Islet of Langerhans (tissue), 1 donor: ENCODE data around the gene KCTD20.
"Not testable (repeated sequence)": the region's sequence is repeated elsewhere in the genome, so short reads cannot be mapped to it uniquely, and the experiment has no call there.

ENCODE experiments used
- FAIRE-seq: peaks from one replicate; lab custom pipeline; 2011; peaks lifted over from hg19 to GRCh38; lab: Jason Lieb, UNC

The KCTD20 gene

DNA sequence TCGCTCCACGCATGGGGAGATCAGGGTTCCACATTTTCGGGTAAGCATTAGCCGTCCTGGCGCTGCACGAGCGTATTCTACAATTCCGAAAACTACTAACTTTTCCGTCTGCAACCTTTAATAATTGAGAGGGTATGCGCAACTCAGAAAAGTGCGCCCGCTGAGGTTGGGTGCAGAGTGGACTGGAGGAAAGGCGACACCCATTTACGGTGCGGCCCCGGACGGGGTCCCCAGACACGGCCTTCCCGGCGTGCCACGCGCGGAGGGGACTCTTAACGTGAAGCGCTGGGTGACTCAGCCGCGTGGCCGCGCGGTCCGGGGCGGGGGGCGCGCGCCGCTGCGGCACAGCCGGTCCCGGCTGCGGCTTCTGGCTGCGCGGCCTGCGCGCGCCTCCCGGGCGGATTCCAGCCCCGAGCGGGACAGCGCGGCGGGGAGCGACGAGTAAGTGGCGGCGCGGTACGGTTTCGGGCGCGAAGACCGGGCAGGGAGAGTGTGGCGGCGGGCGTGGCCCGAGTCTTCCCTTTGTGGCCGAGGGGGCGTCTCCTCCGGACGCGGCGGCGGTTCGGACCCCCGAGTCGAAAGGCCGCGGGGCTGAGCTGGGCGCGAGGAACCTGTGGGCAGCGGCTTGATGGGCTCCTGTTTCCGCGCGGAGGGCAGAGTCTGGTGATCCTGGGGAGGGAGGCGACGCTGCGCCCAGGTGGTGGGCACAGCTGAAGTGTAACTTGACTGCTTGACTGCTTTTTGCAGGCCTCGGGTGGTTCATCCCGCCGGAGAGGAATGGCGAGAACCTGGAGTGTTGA lies at the start of gene KCTD20, which contains the start of gene PXT1:
Gene KCTD20, plus strand, starts transcription at position 330 of the 800 bp plus-strand sequence. CDS start 27,098 bp downstream, outside the sequence.
Gene PXT1, minus strand, starts transcription at position 184 of the 800 bp plus-strand sequence. CDS start 16,772 bp downstream, outside the sequence.
- FAIRE-seq: no peak

DNA sequence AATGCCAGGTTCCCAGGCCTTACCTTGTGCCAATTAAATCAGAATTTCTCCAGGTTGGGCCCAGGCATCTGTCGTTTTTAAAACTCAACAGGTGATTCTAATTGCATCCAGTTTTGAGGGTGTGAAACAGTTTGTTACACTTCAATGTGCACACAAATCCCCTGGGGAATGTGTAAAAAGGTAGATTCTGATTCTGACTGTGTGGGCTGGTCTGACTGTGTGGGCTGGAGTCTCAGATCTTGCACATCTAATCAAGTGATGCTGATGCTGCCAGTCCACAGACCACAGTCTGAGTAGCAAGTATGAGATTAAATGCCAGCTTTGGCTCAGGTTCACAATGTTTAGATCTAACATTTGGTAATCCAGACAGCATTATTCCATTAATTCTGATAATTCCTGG lies 42.8 kb upstream of the KCTD20 start:
- FAIRE-seq: no peak

DNA sequence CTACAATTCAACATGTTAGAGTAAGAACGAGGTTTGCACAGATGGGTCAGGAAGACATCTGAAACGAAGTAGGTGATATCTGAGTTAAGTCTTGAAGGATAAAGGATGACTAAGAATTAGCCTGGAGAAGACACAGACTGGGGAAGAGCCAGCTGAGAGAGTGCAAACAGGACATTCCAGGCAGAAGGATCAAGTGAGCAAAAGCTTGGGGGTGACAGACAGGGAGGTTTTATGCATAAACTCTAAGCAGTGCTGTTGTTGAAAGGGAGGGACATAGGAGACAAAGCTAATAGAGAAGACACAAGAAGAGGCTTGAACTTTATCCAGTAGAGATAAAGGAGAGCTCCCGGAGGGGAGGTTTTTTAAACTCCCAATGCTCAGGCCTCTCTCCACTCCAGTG lies 40.3 kb upstream of the KCTD20 start:
- FAIRE-seq: no peak

DNA sequence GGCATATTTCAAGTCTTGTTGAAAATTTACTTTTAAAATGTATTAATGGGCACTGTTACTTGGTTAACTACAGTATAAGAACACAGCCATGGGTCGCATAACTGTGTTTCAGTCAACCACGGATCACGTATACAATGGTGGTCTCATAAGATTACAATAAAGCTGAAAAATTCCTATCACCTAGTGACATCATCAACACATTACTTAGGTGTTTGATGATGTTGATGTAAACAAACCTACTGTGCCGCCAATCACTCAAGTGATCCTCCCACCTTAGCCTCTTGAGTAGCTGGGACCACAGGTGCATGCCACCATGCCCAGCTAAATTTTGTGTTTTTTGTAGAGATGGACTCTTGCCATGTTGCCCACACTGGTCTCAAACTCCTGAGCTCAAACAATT lies 38.6 kb upstream of the KCTD20 start:
- FAIRE-seq: no peak

DNA sequence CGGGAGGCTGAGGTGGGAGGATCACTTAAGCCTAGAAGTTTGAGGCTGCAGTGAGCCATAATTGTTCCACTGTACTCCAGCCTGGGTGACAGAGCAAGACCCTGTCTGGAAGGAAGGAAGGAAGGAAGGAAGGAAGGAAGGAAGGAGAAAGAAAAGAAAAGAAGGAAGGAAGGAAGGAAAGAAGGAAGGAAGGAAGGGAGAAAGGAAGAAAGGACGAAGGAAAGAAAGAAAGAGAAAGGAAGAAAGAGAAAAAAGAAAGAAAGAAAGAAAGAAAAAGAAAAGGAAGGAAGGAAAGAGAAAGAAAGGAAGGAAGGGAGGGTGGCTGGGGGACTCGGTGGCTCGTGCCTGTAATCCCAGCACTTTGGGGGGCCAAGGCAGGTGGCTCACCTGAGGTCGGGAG lies 33.1 kb upstream of the KCTD20 start:
- FAIRE-seq: not testable (repeated sequence)

DNA sequence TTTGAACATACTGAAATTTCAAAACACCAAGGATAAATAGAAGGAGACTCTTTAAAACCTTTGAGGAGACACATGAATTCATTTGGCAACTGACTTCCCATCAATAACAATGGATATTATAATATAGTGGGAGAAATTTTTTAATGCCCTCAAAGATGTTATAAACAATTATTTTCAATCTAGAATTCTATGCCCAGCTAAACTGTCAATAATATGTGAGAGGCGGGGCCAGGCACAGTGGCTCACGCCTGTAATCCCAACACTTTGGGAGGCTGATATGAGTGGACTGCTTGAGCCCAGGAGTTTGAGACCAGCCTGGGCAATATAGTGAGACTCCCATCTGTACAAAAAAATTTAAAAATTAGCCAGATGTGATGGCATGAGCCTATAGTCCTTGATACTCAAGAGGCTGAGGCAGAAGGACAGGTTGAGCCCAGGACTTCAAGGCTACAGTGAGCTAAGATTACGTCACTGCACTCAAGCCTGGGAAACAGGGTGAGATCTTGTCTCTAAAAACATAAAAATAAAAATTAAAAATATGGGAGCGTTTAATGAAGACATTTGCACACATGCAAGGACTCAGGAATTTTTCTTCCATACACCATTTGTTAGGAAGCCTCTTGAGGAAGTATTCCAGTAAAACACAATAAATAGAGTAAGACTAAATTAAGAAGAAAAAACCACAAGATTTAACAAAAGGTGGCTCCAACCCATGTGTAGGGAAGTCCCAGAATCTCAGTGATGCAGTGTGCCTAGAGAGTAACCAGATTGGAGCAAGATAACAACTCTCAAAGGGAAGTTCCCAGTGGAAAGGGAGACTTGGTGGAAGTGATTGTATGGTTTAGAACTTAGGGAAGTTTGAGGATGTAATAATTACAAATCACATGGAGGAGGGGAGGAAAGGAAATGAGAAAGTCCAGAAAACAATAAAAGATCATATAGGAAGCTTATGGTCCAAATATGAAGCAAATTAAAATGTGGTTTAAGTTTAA lies 29.0 kb upstream of the KCTD20 start:
- no peak for FAIRE-seq

DNA sequence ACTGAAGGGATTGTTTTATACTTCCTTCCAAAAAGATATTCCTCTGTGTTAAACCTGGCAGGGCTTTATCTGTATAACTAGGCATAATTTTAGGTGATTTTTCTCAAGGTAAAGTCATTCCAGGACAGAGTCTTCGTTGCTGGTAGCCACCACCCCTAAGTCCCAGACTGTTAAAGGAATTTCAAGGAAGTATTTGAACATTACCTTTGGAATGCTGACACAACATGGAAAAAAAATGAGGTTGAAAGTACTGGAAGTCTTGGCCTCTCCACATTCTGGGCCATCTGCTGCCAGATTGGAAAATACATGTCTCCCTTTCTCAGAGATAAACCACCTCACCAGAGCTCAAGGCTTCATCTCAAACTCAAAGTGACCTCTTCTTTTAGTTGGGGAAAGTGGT lies 28.3 kb upstream of the KCTD20 start:
- no peak for FAIRE-seq

DNA sequence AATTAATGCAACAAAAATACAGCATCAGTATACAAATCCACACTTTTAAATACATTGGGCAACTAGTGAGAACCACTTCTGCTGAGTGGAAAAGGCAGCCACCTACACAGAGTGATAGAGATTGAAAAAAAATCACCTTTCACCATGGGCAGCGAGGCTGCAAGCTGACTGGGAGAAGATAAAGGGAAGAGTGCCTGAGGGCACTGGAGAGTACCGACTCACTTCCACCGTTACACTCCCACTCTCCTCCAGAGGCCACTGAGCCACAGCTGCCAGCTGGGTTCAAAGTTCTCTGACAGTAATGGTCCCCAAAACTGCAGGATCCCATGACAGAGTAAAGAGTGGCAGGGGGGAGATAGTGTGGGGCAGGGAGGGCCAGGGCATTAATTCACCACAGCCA lies 24.2 kb upstream of the KCTD20 start:
- no peak for FAIRE-seq

DNA sequence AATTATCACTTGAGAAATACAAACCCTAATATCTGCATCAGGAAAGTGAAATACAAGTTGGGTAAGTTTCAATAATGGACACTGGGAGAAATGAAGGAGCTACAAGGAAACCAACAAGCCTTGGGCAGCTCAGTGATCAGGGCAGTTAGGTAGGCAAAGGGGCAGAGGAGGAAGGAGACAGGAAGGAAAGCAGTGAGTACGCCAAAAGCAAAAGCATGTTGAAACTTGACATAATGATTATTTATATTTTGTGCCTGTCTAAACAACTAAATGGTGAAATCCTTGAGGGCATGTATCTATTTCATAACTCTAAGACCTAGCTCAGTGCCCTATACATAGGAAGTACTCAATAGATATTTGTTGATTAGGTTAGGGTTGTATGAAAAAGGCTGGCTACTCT lies 23.5 kb upstream of the KCTD20 start:
- no peak for FAIRE-seq

DNA sequence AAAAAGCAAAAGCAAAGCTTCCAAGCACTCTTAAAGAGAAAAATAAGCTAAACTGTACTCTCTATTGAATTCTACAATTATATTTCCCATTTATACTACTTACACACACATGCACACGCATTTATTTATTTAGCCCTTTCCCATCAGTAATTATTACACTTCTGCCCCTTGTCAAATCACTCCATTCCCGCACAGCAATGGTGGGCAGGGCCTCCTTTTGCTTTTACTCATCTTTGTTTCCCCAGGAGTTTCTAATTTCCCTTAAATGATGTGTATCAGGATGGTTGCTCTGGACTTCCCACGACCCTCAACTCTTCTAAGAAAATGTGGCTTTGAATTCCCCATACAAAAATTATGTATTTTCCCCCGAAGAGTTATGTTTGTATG lies 20.1 kb upstream of the KCTD20 start:
- FAIRE-seq: no peak

DNA sequence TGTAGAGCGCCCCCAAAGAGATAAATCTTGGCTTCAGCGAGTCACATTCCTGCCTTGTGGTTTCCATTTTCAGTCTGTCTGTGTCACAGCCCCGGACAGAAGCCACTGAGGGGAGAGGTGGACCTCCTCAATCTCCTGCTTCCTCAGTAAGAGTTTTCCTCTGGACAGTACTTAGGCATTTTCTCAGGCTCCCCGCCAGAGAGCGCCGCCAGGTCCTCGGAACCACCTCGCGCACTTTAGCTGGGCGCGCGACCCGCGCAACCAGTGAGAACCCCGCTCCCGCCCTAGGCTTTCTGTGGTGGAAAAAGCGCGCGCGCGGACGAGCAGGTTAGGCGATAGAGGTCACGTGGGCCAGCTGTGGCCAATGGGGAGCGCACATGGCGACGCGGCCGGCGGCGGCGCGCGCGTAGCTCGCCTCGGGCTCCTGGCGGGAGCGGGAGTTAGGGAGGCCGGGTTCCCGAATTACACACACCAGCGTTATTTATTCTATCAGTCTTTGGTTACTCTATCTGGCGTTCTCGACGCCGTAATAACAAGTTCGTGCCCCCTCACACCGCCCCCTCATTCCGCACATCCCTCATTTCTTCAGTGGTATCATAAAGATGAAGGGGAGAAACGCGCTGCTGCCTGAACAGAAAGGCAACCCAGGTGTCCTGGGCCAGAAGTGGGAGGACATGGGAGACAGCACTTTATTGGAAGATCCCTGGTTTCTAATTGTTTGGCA lies 19.5 kb upstream of the KCTD20 start:
- FAIRE-seq: no peak

DNA sequence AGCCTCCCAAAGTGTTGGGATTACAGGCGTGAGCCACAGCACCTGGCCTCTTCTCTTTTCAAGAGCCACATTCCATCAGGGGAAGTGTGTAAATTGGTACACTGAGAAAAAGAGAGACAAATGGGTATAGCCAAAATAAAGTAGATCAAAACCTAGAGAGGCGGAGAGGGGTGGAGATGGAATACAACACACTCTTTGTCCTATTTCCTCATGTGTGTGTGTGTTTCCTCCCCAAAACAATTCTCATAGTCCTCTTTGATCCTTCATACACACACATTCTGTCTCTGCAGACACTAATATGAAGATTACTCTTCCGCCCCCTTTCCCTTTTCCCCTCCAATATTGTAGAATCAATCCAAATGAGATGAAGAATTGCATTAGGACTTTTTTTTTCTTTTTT lies 16.2 kb upstream of the KCTD20 start:
- no peak for FAIRE-seq

DNA sequence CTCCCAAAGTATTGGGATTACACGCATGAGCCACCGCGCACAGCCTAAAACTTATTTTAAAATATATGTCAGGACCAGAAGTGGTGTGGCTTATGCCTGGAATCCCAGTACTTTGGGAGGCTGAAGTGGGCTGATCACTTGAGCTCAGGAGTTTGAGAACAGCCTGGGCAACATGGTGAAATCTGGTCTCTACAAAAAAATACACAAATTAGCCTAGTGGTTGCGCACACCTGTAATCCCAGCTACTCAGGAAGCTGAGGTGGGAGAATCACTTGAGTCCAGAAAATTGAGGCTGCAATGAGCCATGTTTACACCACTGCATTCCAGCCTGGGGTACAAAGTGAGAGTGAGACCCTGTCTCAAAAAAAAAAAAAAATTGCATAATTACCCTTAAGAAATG lies 13.9 kb upstream of the KCTD20 start:
- FAIRE-seq: no peak

DNA sequence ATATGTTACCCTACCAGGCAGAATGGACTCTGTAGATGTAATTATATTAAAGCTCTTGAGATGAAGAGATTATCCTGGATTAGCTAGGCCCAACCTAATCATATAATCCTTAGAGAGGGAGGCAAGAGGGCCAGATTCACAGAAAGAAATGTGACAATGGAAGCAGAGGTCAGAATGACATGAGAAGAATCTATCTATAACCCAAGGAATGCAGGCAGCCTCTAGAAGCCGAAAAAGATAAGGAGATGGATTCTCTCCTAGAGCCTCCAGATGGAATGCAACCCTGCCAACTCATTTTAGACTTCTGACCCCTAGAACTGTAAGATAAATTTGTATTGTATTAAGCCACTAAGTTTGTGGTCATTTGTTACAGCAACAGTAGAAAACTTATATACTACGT lies 12.4 kb upstream of the KCTD20 start:
- no peak for FAIRE-seq

DNA sequence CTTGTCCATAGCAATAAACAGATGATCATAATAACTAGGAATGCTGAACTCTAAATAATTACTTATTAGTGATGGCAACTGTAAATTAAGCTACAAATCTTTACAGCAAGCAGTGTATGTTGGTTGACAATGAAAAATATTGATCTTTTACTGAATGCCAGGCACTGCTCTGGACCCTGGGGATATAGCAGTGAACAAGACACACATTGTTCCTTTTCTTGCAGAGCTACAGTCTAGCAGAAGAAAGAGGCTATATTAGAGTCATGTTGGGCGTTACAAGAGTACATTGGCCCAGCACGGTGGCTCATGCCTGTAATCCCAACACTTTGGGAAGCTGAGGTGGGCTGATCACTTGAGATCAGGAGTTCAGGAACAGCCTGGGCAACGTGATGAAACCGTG lies 11.6 kb upstream of the KCTD20 start:
- no peak for FAIRE-seq

DNA sequence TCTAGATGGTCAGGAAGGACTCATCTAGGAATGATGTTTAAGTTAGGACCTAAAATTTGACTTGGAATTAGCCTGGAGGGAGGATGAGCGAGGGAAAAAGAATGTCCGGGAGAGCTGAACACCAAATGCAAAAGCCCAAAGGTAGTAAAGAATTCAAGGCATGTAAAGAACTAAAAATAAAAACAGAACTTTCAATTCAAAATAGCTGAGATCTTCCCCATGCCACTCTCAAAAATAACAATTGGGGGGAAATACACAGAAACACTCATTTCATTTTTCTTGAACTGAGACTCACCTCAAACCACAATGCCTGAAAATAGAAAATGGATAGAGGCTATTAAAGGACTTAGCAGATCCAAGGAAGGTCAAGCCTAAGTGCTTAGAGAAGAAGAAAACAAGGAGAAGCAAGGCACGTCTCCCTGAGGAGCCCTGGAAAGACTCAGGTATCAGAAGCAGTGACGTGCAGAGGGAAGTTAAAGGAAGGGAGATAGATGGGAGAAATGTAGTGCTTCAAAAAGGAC lies 10.6 kb upstream of the KCTD20 start:
- no peak for FAIRE-seq

DNA sequence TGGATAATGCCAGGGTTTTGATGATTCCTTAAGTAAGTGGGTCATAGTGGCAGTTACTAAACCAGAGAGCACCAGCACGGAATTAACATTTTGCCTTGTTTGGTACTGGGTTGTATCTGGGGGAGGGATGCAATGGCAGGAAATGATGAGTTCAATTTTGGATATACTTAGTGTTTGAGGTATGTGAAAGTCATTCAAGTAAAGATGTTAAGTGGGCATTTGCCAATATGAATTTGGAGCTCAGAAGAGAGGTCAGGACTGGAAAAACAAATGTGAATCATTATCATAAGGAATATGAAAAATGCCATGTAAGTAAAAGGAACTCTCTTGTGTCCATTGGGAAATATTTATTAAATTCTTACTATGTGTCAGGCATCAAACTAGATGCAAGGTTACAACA lies 6.3 kb upstream of the KCTD20 start:
- FAIRE-seq: no peak

DNA sequence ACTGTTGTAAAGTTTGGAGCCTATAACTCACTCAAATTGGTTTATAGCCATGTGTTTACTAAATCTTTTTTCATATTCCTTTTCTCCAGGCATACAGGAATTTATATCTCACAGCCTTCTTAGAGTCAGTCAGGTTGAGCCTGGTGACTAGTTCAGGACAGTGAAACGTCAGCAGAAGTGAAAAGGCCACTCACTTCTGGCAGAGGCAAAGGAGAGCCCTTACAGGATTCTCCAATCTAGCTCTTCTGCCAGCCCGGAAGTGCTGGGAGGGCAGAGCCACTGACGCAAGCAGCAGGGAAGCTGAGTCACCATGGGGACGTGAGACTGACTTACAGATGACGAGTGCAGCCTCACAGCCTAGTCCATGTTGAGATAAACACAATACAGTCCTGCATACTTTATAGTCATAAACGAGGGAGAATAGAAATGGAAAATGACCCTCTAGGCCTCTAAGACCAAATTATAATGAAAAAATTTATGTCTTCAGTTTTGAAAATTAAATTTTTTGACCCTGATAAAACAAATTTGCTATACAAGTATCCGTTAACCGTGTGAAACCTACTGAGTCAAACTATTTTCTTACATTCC lies 1.4 kb upstream of the KCTD20 start:
- peak; percentile 87 for FAIRE-seq

DNA sequence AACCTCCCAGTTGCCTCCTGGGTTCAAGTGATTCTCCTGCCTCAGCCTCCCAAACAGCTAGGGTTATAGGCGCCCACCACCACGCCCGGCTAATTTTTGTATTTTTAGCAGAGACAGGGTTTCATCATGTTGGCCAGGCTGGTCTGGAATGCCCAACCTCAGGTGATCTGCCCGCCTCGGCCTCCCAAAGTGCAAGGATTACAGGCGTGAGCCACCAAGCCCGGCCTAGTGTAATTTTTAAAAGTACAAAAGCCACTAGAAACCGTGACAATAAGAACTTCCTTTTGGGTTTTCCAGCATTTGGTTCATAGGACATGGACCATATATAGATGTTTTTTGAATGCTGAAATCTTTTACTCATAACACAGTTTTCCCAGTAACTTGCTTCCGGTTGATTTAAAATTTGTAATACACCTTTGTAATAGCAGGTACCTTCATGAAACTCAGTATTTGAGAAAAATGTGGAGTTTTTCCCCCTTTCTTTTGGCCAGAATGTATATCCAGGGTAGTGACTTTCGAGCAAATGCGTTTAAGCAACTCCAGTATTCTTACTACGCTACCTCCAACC lies 613 bp upstream of the KCTD20 start:
- no peak for FAIRE-seq

DNA sequence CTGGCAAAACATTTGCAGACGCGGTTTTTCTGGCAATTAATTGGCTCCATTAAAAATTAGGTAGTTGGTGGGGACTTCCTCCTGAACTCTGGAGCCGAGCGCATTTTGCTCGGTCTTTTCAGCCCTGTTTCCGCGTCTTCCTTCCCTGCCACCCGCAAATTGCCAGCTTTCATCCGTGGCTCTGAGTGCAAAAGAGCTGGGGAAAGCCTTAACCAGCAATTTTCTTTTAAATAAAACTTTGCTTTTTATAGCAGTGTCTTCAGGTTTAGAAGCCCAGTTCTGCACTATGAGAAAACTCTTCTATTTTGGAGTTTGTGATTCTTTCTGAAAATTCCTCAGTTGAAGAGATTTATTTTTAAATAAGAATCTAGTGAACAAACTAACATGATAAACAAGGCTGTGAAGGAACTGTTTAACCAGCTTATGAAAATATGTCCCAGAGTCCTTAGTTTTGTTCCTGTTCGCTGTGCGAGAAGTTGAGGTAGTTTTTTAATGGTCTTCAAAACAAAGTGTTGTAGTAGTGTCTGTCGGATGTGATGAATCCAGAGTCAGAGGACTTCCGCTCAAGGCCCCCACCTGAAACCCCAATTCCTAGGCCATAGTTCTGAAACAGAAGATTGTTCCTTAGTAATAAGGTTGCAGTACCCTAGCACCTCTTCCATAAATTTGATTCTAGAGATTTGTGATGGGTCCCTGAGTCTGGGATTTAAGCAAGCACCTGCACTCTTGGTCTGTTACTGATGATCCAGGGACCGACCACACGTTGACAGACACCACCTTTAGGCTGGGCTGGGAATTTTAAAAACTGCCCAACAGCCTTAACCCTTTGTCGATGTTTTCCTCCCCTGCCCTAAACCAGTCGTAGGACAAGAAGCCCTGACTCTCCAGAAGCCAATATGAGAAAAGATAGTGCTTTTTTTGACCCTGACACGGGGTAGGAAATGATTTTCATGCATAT lies 950 bp downstream of the KCTD20 start:
- no peak for FAIRE-seq
